HCT116 (cell line): ENCODE results near the gene BCR. TPM values are rescaled to one million over a fixed set of nuclear protein-coding genes. Genes with fewer than 3 reads are reported as not detected.

Experiments used
- ATAC-seq: fragments of 200-7000 bp; cut with Tn5 transposase; 2 replicates; pipeline ENCODE4 v1.9.1; 2020; ENCODE audit warnings: mild to moderate bottlenecking, moderate library complexity
- BruUV-seq: library from RNA; stranded (reverse); fragments of 400-500 nt; replicated peaks from 2 replicates; lab custom pipeline; 2021; lab: Mats Ljungman, UMichigan
- CTCF ChIA-PET: fragments of 300-600 bp; sonication (Branson Sonifier 250); formaldehyde crosslinking; loops from one replicate; lab custom pipeline; 2021; ENCODE audit warnings: antibody characterized with exemption; lab: Charles Lee
- POLR2A ChIA-PET: fragments of 300-600, 350-600 bp; sonication (Branson Sonifier 250); formaldehyde crosslinking; loops from one replicate; lab custom pipeline; 2021; ENCODE audit warnings: antibody characterized with exemption; lab: Charles Lee
- RAD21 ChIA-PET, 2 experiments: fragments of 300-600 bp; sonication (Branson Sonifier 250); formaldehyde crosslinking; loops; one replicate each; lab custom pipeline; 2023; ENCODE audit warnings: low total read pairs in 2 of 2; ENCODE audit not compliant: uncharacterized antibody in 2 of 2, unreplicated experiment in 2 of 2, low non-redundant PET in 1 of 2; lab: Charles Lee
- DNase-seq: peaks from one replicate; pipeline ENCODE4 v3.0.0-alpha.2; 2010; ENCODE audit warnings: low read depth, low spot score
- H2AFZ ChIP-seq: fragments of 200-600 bp; shearing (Covaris generic), sonication (generic); 2 replicates; pipeline ENCODE4 v1.6.1; 2017; ENCODE audit warnings: low read depth, mixed run types, mixed read lengths, antibody characterized with exemption, low read length; ENCODE audit not compliant: poor library complexity, severe bottlenecking
- H3K27ac ChIP-seq: 2 replicates; pipeline ENCODE4 v1.5.1; 2012; ENCODE audit warnings: low read depth, low read length
- H3K27me3 ChIP-seq: fragments of 200-600 bp; sonication (generic); 2 replicates; pipeline ENCODE4 v1.6.1; 2016; ENCODE audit warnings: mixed run types, low read length, mixed read lengths; ENCODE audit not compliant: insufficient read depth
- H3K36me3 ChIP-seq, 2 experiments: fragments of 200-500 bp in 1 of 2; fragments of 200-600 bp in 1 of 2; sonication (Bioruptor generic) in 1 of 2; sonication (generic) in 1 of 2; 2 replicates each; pipeline versions ENCODE4 v1.5.1 to v1.6.1; 2014 to 2016; ENCODE audit warnings: low read length in 2 of 2, inconsistent platforms in 1 of 2, mixed read lengths in 1 of 2, mixed run types in 1 of 2; ENCODE audit not compliant: insufficient read depth in 2 of 2, control insufficient read depth in 1 of 2
- H3K4me1 ChIP-seq, 2 experiments: fragments of 200-600 bp in 1 of 2; sonication (generic) in 1 of 2; 2 replicates each; pipeline versions ENCODE4 v1.5.1 to v1.6.1; 2012 to 2017; ENCODE audit warnings: low read length in 2 of 2, inconsistent platforms in 1 of 2, mild to moderate bottlenecking in 1 of 2, mixed read lengths in 1 of 2, mixed run types in 1 of 2, moderate library complexity in 1 of 2; ENCODE audit not compliant: insufficient read depth in 2 of 2, control insufficient read depth in 1 of 2
- H3K4me2 ChIP-seq: fragments of 200-600 bp; sonication (generic); 2 replicates; pipeline ENCODE4 v1.6.1; 2017; ENCODE audit warnings: mixed run types, low read length, mixed read lengths
- H3K4me3 ChIP-seq, 2 experiments: fragments of 200-600 bp in 1 of 2; sonication (generic) in 1 of 2; replicated peaks in 1 of 2; 2 replicates each; pipeline ENCODE4 v1.5.1; 2011 to 2016; ENCODE audit warnings: low read length in 2 of 2, control low read depth in 1 of 2, low read depth in 1 of 2, mild to moderate bottlenecking in 1 of 2, mixed read lengths in 1 of 2, mixed run types in 1 of 2
- H3K79me2 ChIP-seq: fragments of 200-600 bp; sonication (generic); 2 replicates; pipeline ENCODE4 v1.6.1; 2017; ENCODE audit warnings: mild to moderate bottlenecking, mixed run types, low read length, moderate library complexity, mixed read lengths; ENCODE audit not compliant: insufficient read depth
- H3K9ac ChIP-seq: fragments of 200-600 bp; sonication (generic); 2 replicates; pipeline ENCODE4 v1.6.1; 2016; ENCODE audit warnings: low read length, mixed read lengths
- H3K9me2 ChIP-seq: fragments of 200-600 bp; sonication (generic), shearing (Covaris generic); 2 replicates; pipeline ENCODE4 v1.6.1; 2017; ENCODE audit warnings: mixed run types, mild to moderate bottlenecking, moderate library complexity; ENCODE audit not compliant: insufficient read depth
- H3K9me3 ChIP-seq, 2 experiments: fragments of 200-500 bp in 1 of 2; fragments of 200-600 bp in 1 of 2; sonication (Bioruptor generic) in 1 of 2; sonication (generic) in 1 of 2; 2 replicates each; pipeline ENCODE4 v1.6.1; 2014 to 2017; ENCODE audit warnings: low read length in 2 of 2, mixed read lengths in 2 of 2, inconsistent platforms in 1 of 2, low read depth in 1 of 2, mild to moderate bottlenecking in 1 of 2, mixed run types in 1 of 2, moderate library complexity in 1 of 2; ENCODE audit not compliant: control insufficient read depth in 1 of 2, insufficient read depth in 1 of 2
- H4K20me1 ChIP-seq: fragments of 200-600 bp; sonication (generic), shearing (Covaris generic); 2 replicates; pipeline ENCODE4 v1.6.1; 2017; ENCODE audit warnings: mixed run types, mild to moderate bottlenecking, moderate library complexity; ENCODE audit not compliant: insufficient read depth
- CEBPB ChIP-seq: IDR thresholded peaks from 2 replicates; pipeline ENCODE4 v1.6.1; 2012; ENCODE audit warnings: low read depth
- EGR1 ChIP-seq: IDR thresholded peaks from 2 replicates; pipeline ENCODE4 v1.6.1; 2012; ENCODE audit warnings: low read depth
- EZH2phosphoT487 ChIP-seq: fragments of 200-600 bp; IDR thresholded peaks from 2 replicates; pipeline ENCODE4 v1.6.1; 2018; ENCODE audit warnings: antibody characterized with exemption, borderline replicate concordance
- FOSL1 ChIP-seq: IDR thresholded peaks from 2 replicates; pipeline ENCODE4 v1.6.1; 2012; ENCODE audit warnings: low read depth
- JUND ChIP-seq: IDR thresholded peaks from 2 replicates; pipeline ENCODE4 v1.6.1; 2012
- MAX ChIP-seq: IDR thresholded peaks from 2 replicates; pipeline ENCODE4 v1.6.1; 2012
- POLR2AphosphoS5 ChIP-seq: IDR thresholded peaks from 2 replicates; pipeline ENCODE4 v1.6.1; 2011; ENCODE audit warnings: mild to moderate bottlenecking, low read depth, low read length, moderate library complexity
- RAD21 ChIP-seq: IDR thresholded peaks from 2 replicates; pipeline ENCODE4 v1.6.1; 2012; ENCODE audit warnings: low read depth, mild to moderate bottlenecking
- SRF ChIP-seq: IDR thresholded peaks from 2 replicates; pipeline ENCODE4 v1.6.1; 2012; ENCODE audit warnings: low read depth
- ZBTB33 ChIP-seq: IDR thresholded peaks from 2 replicates; pipeline ENCODE4 v1.6.1; 2011; ENCODE audit warnings: mild to moderate bottlenecking, low read length, moderate library complexity; ENCODE audit not compliant: insufficient replicate concordance; ENCODE audit errors: extremely low read depth
- ZFX ChIP-seq: fragments of 450-650 bp; IDR thresholded peaks from 2 replicates; pipeline ENCODE4 v1.6.1; 2017
- intact Hi-C: fragments of 100-400 bp; cut with micrococcal nuclease; formaldehyde crosslinking; loops from 2 replicates; pipeline ENCODE4 v1.10.0; 2022
- total RNA-seq: library from RNA; stranded (reverse); gene quantifications from one replicate; pipeline ENCODE4 v1.2.1, GENCODE V29; 2021; ENCODE audit not compliant: unreplicated experiment
- TF ChIP-seq, protein P1 (sequence below): IDR thresholded peaks from 2 replicates; pipeline ENCODE4 v1.6.1; 2012; ENCODE audit warnings: low read depth
- TF ChIP-seq, protein P2 (sequence below): IDR thresholded peaks from 2 replicates; pipeline ENCODE4 v1.6.1; 2012

The BCR gene
- total RNA-seq, 1 experiment from 2014 or later = 39.7 TPM

DNA sequence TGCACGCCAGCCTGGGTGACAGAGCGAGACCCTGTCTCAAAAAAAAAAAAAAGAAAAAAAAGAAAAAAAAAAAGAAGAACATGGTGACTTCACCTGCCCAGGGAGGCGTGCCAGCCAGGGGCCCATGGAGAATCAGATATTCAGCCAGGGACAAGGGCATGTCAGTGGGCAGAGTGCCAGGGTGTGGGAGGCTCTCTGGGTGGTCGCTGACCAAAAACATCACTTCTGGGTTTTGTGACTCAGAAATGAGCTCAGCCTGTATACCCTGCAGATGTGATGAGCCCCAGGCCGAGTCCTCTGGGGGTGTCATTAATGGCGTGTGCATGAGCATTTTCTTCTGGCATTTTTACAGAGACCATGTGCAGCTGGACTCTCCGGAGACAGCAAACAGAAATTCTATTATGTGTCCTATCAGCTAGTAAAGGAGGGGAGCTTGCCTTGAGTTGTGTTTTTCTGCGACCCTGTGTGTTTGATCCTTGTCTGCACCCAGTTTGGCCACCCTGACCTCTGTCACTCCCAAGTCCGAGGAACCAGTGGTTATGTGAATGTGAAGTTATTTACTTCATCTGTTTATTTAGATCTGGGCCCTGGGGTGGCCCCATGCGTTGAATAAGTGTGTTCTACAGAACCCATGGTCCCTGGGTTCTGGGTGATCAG lies 53.6 kb downstream of the BCR start:
- Histone ChIP-seq H3K79me2 (peaks cover 100% of the 10 kb centered on the region), H3K4me2 (no peak overlapping the region), H3K4me3 (no peak overlapping the region), H3K9ac (no peak overlapping the region), H3K4me1 (peaks cover 0 to 5% of the 10 kb centered on the region in 2 experiments; a peak in 1 of 4 replicates), H3K27me3 (no peaks in the 10 kb centered on the region), H3K36me3 (0 out of 4 replicates have a peak, but pooled peaks cover 0 to 4% of the 10 kb centered on the region in 2 experiments), H4K20me1 (peaks cover 4% of the 10 kb centered on the region; the same call in 1 of the 2 replicates), H3K27ac (no peak overlapping the region), H3K9me2 (no peaks in the 10 kb centered on the region), H3K9me3 (peaks cover 0 to under 1% of the 10 kb centered on the region in 2 experiments; a peak in 1 of 4 replicates), H2AFZ (no peak overlapping the region)
- DNase-seq (no peak), ATAC-seq (no peak)
- TF ChIP-seq RAD21 = no peak
- no peak for TF ChIP-seq MAX
- no peak for TF ChIP-seq CEBPB
- TF ChIP-seq, protein P1, sequence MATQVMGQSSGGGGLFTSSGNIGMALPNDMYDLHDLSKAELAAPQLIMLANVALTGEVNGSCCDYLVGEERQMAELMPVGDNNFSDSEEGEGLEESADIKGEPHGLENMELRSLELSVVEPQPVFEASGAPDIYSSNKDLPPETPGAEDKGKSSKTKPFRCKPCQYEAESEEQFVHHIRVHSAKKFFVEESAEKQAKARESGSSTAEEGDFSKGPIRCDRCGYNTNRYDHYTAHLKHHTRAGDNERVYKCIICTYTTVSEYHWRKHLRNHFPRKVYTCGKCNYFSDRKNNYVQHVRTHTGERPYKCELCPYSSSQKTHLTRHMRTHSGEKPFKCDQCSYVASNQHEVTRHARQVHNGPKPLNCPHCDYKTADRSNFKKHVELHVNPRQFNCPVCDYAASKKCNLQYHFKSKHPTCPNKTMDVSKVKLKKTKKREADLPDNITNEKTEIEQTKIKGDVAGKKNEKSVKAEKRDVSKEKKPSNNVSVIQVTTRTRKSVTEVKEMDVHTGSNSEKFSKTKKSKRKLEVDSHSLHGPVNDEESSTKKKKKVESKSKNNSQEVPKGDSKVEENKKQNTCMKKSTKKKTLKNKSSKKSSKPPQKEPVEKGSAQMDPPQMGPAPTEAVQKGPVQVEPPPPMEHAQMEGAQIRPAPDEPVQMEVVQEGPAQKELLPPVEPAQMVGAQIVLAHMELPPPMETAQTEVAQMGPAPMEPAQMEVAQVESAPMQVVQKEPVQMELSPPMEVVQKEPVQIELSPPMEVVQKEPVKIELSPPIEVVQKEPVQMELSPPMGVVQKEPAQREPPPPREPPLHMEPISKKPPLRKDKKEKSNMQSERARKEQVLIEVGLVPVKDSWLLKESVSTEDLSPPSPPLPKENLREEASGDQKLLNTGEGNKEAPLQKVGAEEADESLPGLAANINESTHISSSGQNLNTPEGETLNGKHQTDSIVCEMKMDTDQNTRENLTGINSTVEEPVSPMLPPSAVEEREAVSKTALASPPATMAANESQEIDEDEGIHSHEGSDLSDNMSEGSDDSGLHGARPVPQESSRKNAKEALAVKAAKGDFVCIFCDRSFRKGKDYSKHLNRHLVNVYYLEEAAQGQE = no peak
- no peak for TF ChIP-seq EGR1
- TF ChIP-seq, protein P2, sequence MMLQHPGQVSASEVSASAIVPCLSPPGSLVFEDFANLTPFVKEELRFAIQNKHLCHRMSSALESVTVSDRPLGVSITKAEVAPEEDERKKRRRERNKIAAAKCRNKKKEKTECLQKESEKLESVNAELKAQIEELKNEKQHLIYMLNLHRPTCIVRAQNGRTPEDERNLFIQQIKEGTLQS = no peak
- no peak for TF ChIP-seq ZFX
- TF ChIP-seq SRF = no peak
- TF ChIP-seq FOSL1 = no peak
- no peak for TF ChIP-seq POLR2AphosphoS5
- TF ChIP-seq JUND = no peak
- no peak for TF ChIP-seq ZBTB33
- no peak for TF ChIP-seq EZH2phosphoT487
- RAD21 ChIA-PET = no interaction called here
- BruUV-seq = no TSS peak
- POLR2A ChIA-PET = no interaction called here
- intact Hi-C loops = no loop called here
- CTCF ChIA-PET = no interaction called here
